ENCODE data around the gene RSPO4.

The RSPO4 gene

GRCh38 chr20:1022871-1023270 lies 20.8 kb upstream of the RSPO4 start:
- no peak for TF ChIP-seq CTCF (IDR thresholded peaks at IDR 0.05)
- Mint-ChIP-seq H3K27me3 (ENCODE audit: low read depth, poor library complexity) (peaks cover 5% of the 10 kb centered on the region), H3K4me1 (no peaks in the 10 kb centered on the region), H3K4me3 (no peak overlapping the region), H3K27ac (no peak overlapping the region), H3K9me3 (no peaks in the 10 kb centered on the region), H3K36me3 (ENCODE audit: low read depth) (no peaks in the 10 kb centered on the region)
- DNase-seq, result no peak

- peaks cover 9% of the 10 kb centered on the region for H3K27me3 Mint-ChIP-seq (ENCODE audit: low read depth, poor library complexity)
- H3K27ac Mint-ChIP-seq, result no peak overlapping the region
- H3K9me3 Mint-ChIP-seq, result no peaks in the 10 kb centered on the region
- no peaks in the 10 kb centered on the region for H3K36me3 Mint-ChIP-seq (ENCODE audit: low read depth)
- DNase-seq, result no peak
- H3K4me1 Mint-ChIP-seq, result no peaks in the 10 kb centered on the region
- H3K4me3 Mint-ChIP-seq, result no peak overlapping the region
- no peak for TF ChIP-seq CTCF (IDR thresholded peaks at IDR 0.05)
These were observed 18.5 kb upstream of the RSPO4 start for GRCh38 chr20:1020614-1021013.

- H3K4me1 Mint-ChIP-seq, result peaks cover under 1% of the 10 kb centered on the region
- H3K27ac Mint-ChIP-seq, result no peak overlapping the region
- no peak for DNase-seq
- H3K4me3 Mint-ChIP-seq, result no peak overlapping the region
- TF ChIP-seq CTCF (IDR thresholded peaks at IDR 0.05), result no peak
- H3K36me3 Mint-ChIP-seq (ENCODE audit: low read depth), result no peaks in the 10 kb centered on the region
- peaks cover 13% of the 10 kb centered on the region for H3K27me3 Mint-ChIP-seq (ENCODE audit: low read depth, poor library complexity)
- no peaks in the 10 kb centered on the region for H3K9me3 Mint-ChIP-seq
These were observed 17.2 kb upstream of the RSPO4 start for GRCh38 chr20:1019344-1019743.

GRCh38 chr20:1017677-1018076 lies 15.6 kb upstream of the RSPO4 start:
- Mint-ChIP-seq H3K36me3 (ENCODE audit: low read depth) (no peaks in the 10 kb centered on the region), H3K27ac (no peak overlapping the region), H3K27me3 (ENCODE audit: low read depth, poor library complexity) (peaks cover 15% of the 10 kb centered on the region), H3K4me3 (no peak overlapping the region), H3K9me3 (no peaks in the 10 kb centered on the region), H3K4me1 (peaks cover 6% of the 10 kb centered on the region)
- no peak for TF ChIP-seq CTCF (IDR thresholded peaks at IDR 0.05)
- DNase-seq, result no peak

- no peak for TF ChIP-seq CTCF (IDR thresholded peaks at IDR 0.05)
- H3K27me3 Mint-ChIP-seq (ENCODE audit: low read depth, poor library complexity), result peaks cover 17% of the 10 kb centered on the region
- H3K4me3 Mint-ChIP-seq, result no peak overlapping the region
- no peak overlapping the region for H3K27ac Mint-ChIP-seq
- no peak for DNase-seq
- no peaks in the 10 kb centered on the region for H3K9me3 Mint-ChIP-seq
- peaks cover 14% of the 10 kb centered on the region for H3K4me1 Mint-ChIP-seq
- H3K36me3 Mint-ChIP-seq (ENCODE audit: low read depth), result no peaks in the 10 kb centered on the region
These were observed 13.1 kb upstream of the RSPO4 start for GRCh38 chr20:1015181-1015580.

- H3K9me3 Mint-ChIP-seq, result no peaks in the 10 kb centered on the region
- TF ChIP-seq CTCF (IDR thresholded peaks at IDR 0.05), result no peak
- peaks cover 14% of the 10 kb centered on the region for H3K4me1 Mint-ChIP-seq
- H3K36me3 Mint-ChIP-seq (ENCODE audit: low read depth), result no peaks in the 10 kb centered on the region
- DNase-seq, result no peak
- H3K4me3 Mint-ChIP-seq, result no peak overlapping the region
- H3K27me3 Mint-ChIP-seq (ENCODE audit: low read depth, poor library complexity), result peaks cover 15% of the 10 kb centered on the region
- no peak overlapping the region for H3K27ac Mint-ChIP-seq
These were observed 12.4 kb upstream of the RSPO4 start for GRCh38 chr20:1014471-1014870.

Measured in nephron progenitor cell (in vitro differentiated cells).